ENCODE results near the gene PCBP2.
A peak's percentile ranks its signal among the peaks of the same experiment; 100 is the strongest.
"Not testable (repeated sequence)": the region's sequence is repeated elsewhere in the genome, so short reads cannot be mapped to it uniquely, and the experiment has no call there.

Gene PCBP2

DNA sequence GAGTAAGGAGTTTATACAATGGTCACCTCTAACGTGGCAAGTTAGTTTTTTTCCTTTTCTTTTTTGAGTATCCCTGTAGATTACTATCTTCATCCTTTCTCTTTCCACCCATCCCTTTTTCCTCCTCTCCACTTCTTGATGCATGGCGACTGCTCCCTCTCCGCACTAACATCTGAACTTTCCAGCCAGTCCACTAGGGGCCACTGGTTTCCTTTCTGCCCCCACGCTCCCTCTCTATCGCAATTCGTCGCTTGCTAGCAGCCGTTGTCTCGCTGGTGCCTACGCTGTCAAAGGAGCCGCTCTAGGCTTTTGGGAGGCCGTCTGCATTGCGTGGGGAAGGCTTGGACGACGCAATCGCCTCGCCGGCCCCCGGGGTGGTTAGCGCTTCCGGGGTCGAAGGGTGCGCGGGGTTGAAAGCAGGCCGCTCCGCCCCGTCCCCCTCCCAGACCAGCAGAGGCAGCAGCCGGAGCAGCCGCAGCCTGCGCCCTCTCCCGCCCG, at the start of gene PCBP2:
Gene PCBP2, plus strand, starts transcription at position 442 of the 498 bp plus-strand sequence. CDS start 2,699 bp downstream, outside the sequence.
- peak; percentile 100 for DNase-seq (ENCODE audit: low read depth)
- H3K4me3 ChIP-seq (ENCODE audit: low read depth, low read length) = peak within 1 kb of the TSS; percentile 85
- TF ChIP-seq, protein P1, sequence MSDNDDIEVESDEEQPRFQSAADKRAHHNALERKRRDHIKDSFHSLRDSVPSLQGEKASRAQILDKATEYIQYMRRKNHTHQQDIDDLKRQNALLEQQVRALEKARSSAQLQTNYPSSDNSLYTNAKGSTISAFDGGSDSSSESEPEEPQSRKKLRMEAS (IDR thresholded peaks at IDR 0.05; ENCODE audit: low read depth, low read length) = 0 out of 2 replicates have a peak, but pooled peaks have one; percentile 39
- TF ChIP-seq POLR2A (IDR thresholded peaks at IDR 0.05; ENCODE audit: extremely low read depth, insufficient read length) = peak; percentile 69
- TF ChIP-seq, protein P2, sequence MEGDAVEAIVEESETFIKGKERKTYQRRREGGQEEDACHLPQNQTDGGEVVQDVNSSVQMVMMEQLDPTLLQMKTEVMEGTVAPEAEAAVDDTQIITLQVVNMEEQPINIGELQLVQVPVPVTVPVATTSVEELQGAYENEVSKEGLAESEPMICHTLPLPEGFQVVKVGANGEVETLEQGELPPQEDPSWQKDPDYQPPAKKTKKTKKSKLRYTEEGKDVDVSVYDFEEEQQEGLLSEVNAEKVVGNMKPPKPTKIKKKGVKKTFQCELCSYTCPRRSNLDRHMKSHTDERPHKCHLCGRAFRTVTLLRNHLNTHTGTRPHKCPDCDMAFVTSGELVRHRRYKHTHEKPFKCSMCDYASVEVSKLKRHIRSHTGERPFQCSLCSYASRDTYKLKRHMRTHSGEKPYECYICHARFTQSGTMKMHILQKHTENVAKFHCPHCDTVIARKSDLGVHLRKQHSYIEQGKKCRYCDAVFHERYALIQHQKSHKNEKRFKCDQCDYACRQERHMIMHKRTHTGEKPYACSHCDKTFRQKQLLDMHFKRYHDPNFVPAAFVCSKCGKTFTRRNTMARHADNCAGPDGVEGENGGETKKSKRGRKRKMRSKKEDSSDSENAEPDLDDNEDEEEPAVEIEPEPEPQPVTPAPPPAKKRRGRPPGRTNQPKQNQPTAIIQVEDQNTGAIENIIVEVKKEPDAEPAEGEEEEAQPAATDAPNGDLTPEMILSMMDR (IDR thresholded peaks at IDR 0.05; ENCODE audit: low read depth, low read length) = peak; percentile 96
- peak; percentile 65; the same call in 1 of the 2 replicates for TF ChIP-seq MYC (IDR thresholded peaks at IDR 0.05; ENCODE audit: low read depth, low read length)

DNA sequence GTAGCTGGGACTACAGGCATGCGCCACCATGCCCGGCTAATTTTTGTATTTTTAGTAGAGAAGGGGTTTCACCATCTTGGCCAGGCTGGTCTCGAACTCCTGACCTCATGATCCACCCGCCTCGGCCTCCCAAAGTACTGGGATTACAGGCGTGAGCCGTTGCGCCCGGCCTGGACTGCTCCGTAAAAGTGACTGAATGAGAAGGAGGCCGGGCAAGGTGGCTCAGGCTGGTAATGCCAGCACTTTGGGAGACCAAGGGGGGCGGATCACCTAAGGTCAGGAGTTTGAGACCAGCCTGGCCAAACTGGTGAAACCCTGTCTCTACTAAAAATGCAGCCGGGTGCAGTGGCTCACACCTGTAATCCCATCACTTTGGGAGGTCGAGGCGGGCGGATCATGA, 49.6 kb upstream of the PCBP2 start:
- H3K4me3 ChIP-seq (ENCODE audit: low read depth, low read length); DNase-seq (ENCODE audit: low read depth): not testable (repeated sequence)

DNA sequence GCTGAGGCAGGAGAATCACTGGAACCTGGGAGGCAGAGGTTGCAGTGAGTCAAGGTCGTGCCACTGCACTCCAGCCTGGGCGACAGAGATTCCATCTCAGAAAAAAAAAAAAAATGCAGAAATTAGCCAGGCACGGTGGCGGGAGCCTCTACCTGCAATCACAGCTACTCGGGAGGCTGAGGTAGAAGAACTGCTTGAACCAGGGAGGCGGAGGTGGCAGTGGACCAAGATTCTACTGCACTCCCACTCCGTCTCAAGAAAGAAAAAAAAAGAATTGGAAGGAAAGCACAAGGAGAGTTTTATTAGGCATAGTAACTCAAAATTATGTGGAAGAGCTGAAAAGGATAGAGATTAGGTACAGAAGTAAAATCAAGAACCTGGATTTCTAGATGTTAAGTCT, 49.0 kb upstream of the PCBP2 start:
- H3K4me3 ChIP-seq (ENCODE audit: low read depth, low read length) = no peak overlapping the region
- no peak for DNase-seq (ENCODE audit: low read depth)
- TF ChIP-seq, protein P1 (IDR thresholded peaks at IDR 0.05; ENCODE audit: low read depth, low read length) = no peak
- TF ChIP-seq, protein P2 (IDR thresholded peaks at IDR 0.05; ENCODE audit: low read depth, low read length) = no peak
- TF ChIP-seq MYC (IDR thresholded peaks at IDR 0.05; ENCODE audit: low read depth, low read length) (no peak), POLR2A (IDR thresholded peaks at IDR 0.05; ENCODE audit: extremely low read depth, insufficient read length) (no peak)

DNA sequence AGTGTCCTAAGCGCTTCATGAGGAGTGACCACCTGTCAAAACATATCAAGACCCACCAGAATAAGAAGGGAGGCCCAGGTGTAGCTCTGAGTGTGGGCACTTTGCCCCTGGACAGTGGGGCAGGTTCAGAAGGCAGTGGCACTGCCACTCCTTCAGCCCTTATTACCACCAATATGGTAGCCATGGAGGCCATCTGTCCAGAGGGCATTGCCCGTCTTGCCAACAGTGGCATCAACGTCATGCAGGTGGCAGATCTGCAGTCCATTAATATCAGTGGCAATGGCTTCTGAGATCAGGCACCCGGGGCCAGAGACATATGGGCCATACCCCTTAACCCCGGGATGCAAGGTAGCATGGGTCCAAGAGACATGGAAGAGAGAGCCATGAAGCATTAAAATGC, 41.0 kb upstream of the PCBP2 start:
- TF ChIP-seq, protein P2 (IDR thresholded peaks at IDR 0.05; ENCODE audit: low read depth, low read length) = no peak
- TF ChIP-seq MYC (IDR thresholded peaks at IDR 0.05; ENCODE audit: low read depth, low read length) (no peak), POLR2A (IDR thresholded peaks at IDR 0.05; ENCODE audit: extremely low read depth, insufficient read length) (no peak)
- TF ChIP-seq, protein P1 (IDR thresholded peaks at IDR 0.05; ENCODE audit: low read depth, low read length) = no peak
- no peak overlapping the region for H3K4me3 ChIP-seq (ENCODE audit: low read depth, low read length)
- no peak for DNase-seq (ENCODE audit: low read depth)

DNA sequence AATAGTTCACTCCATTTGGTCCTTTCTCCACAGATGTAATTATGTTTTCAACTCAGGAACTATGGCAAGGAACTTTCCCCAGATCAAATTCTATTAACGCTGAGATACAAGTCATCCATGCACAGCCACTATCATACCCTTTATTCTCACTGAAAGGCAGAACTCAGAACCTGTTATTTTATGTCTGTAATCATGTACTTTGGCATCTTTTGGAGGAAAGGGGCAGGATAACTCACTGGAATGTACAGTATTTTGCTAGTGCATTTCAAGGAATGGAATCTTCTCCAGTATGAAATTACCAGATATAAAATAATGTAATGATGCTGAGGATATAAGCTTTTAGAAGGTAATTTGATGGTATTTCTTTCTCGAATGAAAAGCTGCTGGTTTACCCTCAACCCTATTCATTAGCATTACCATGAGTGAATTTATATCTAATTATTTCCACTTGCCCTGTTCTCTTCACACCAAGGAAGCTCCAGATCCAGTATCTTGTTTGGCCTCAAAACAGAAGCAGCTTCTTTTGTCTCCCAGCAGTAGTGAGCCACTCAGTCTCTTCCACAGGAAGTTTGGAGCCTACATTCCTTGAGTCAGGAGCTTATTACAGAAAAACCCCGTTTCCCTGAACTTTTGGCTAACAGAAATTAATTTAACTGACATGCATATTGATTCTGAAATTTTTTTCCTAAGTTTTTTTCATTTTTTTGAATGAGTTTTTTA, 38.3 kb upstream of the PCBP2 start:
- TF ChIP-seq MYC (IDR thresholded peaks at IDR 0.05; ENCODE audit: low read depth, low read length) (no peak), POLR2A (IDR thresholded peaks at IDR 0.05; ENCODE audit: extremely low read depth, insufficient read length) (no peak)
- TF ChIP-seq, protein P2 (IDR thresholded peaks at IDR 0.05; ENCODE audit: low read depth, low read length) = no peak
- TF ChIP-seq, protein P1 (IDR thresholded peaks at IDR 0.05; ENCODE audit: low read depth, low read length) = no peak
- DNase-seq (ENCODE audit: low read depth) = no peak
- H3K4me3 ChIP-seq (ENCODE audit: low read depth, low read length) = no peak overlapping the region

DNA sequence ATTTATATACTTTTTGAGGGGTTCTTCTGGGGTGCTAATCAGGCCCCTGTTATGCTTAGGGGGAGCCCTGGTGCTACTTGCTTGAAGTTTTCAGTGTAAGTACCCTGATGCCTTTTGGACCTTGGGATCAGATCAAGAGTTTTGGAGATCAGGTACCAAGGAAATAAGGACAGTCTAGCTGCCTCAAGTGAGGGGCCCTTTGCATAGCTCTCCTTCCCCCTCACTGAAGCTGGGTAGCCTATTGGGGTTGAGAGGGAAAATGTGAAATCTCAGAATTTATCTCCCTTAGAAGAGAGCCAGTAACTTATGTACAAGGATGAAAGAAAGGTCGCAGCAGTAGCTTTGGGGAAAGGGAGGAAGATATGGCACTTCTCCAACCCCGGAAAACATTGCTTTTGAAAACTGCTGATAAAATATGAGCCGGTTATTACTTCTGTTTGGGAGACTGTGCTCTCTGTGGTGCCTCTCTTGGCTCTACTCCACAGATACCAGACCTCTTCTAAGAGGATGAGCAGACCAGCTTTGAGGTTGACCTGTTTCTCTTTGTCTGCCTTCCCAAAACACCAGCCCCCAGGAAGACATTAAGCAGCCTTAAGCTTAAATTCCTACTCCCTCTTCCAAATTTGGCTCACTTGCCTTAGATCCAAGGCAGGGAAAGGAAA, 37.0 kb upstream of the PCBP2 start:
- TF ChIP-seq, protein P1 (IDR thresholded peaks at IDR 0.05; ENCODE audit: low read depth, low read length) = no peak
- TF ChIP-seq MYC (IDR thresholded peaks at IDR 0.05; ENCODE audit: low read depth, low read length) (no peak), POLR2A (IDR thresholded peaks at IDR 0.05; ENCODE audit: extremely low read depth, insufficient read length) (no peak)
- TF ChIP-seq, protein P2 (IDR thresholded peaks at IDR 0.05; ENCODE audit: low read depth, low read length) = no peak
- DNase-seq (ENCODE audit: low read depth) = no peak

DNA sequence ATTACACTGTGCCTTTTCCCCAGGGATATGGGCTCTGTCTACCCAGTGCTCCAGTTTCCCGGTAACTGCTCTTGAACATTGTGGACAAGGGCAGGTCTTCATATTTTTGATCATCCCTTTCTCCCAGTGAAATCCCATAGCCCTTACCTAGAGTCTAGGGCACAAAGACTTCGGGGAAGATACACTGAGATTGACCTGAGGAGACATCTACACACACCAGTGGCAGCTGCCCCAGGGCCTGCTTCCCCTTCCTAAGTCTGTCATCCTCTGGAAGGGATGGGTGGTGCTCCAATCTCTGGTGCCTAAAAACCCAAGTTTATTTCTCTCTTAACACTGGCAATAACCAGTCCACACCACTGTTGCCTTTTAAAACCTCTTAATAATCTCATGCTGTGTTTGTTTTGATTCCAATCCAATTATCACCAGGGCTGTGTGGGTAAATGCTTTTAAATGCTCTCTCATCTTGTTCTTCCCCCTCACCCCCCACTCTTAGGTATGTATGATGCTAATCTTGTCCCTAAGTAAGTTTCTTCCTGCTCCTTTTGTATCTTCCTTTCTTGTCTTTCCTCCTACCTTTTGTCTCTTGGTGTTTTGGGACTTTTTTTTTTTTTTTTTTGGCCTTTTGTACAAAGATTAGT, 36.0 kb upstream of the PCBP2 start:
- H3K4me3 ChIP-seq (ENCODE audit: low read depth, low read length); DNase-seq (ENCODE audit: low read depth): not testable (repeated sequence)

More for the DNA sequence above, 37.0 kb upstream of the PCBP2 start:
- H3K4me3 ChIP-seq (ENCODE audit: low read depth, low read length) = no peak overlapping the region

DNA sequence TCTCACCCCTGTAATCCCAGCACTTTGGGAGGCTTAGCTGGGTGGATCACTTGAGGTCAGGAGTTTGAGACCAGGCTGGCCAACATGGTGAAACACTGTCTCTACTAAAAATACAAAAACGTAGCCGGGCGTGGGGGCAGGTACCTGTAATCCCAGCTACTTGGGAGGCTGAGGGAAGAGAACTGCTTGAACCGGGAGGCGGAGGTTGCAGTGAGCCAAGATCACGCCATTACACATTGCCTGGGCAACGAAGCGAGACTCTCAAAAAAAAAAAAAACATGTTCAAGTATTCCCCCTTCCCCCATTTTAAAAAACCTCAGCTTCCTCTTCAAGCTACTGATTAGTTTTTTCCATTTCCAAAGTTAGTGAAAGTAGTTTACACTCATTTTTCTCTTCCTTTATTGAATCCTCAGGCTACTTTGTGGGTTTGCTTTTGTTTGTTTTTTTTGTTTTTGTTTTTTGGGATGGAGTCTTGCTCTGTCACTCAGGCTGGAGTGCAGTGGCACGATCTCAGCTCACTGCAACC, 34.5 kb upstream of the PCBP2 start:
- DNase-seq (ENCODE audit: low read depth) = peak; percentile 67
- not testable (repeated sequence) for H3K4me3 ChIP-seq (ENCODE audit: low read depth, low read length)

All from NB4 (cell line).